ENCODE measurements around the gene PLPPR3.
"Not testable (repeated sequence)": the region's sequence is repeated elsewhere in the genome, so short reads cannot be mapped to it uniquely, and the experiment has no call there.

The PLPPR3 gene

DNA sequence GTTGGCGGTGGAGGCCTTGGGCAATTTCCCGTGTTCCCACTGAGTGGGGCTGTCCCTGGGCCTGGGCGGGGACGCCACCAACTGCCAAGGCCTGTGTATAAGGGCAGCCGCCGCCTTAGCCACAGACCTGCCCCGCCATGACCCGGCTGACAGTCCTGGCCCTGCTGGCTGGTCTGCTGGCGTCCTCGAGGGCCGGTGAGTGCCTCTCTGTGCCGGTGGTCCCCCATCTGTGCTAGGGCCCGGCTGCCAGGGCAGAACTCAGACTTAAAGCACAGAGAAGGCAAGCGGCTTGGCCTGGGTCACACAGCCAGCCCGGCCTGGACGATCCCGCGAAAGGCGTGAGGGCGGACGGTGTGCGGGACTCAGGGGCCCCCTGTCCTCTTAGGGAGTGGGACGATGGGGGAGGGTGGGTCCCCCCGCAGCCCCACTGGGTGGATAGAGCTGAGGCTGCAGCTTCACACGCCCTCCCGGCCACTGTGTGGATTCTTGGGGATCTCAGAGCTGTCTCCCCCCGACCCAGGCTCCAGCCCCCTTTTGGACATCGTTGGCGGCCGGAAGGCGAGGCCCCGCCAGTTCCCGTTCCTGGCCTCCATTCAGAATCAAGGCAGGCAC is 6.1 kb upstream of the PLPPR3 start, which contains the start of gene AZU1:
AZU1 (plus strand) TSS at position 128 of the 612 bp plus-strand sequence; CDS start at position 138, 10 bp downstream.
- no peak for DNase-seq

DNA sequence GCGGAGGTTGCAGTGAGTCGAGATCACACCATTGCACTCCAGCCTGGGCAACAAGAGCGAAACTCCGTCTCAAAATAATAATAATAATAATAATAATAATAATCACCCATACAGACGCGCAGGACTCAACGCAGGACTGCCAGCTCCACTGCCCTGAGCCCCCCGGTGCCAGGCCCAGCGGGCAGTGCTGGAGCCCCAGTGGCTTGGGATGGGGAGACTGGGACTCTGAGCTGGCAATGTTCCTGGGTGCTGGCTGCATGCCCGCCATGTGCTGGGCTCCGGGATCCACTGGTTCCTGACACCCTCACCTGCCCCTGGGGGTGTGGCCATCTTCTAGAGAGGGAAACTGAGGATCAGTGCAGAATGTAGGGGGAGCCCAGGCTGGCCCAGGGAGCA is 5.6 kb upstream of the PLPPR3 start:
- no peak for DNase-seq

GRCh38 chr19:825897-826644 is 4.3 kb upstream of the PLPPR3 start:
- DNase-seq: no peak

GRCh38 chr19:824885-825284 is 3.1 kb upstream of the PLPPR3 start:
- DNase-seq: no peak

DNA sequence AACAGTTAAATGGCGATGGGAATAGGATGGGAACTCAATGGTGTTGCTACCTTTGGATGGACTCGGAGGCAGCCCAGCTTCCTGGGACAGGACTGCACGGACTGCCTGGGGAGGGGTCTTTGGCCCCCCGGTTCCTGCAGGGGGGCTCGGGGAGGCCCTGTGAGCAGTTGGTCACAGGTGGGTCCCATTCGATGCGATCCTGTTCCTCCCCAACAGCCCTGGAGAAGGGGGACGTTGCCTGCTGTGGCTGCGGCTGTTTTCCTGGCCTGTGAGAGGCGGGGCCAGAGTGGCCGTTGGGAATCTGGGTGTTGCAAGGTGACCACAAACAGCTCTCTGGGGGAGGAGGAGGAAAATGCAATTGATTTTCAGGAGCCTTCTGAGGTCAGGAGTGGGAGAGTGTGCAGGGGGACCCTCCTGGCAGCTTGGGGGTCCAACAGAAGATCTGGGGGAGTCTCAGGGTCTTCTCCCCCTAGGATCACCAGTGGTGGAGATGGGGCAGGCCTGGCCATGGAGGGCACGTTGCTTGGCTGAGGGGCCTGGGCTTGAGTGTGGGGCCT is 1.9 kb upstream of the PLPPR3 start:
- no peak for DNase-seq

DNA sequence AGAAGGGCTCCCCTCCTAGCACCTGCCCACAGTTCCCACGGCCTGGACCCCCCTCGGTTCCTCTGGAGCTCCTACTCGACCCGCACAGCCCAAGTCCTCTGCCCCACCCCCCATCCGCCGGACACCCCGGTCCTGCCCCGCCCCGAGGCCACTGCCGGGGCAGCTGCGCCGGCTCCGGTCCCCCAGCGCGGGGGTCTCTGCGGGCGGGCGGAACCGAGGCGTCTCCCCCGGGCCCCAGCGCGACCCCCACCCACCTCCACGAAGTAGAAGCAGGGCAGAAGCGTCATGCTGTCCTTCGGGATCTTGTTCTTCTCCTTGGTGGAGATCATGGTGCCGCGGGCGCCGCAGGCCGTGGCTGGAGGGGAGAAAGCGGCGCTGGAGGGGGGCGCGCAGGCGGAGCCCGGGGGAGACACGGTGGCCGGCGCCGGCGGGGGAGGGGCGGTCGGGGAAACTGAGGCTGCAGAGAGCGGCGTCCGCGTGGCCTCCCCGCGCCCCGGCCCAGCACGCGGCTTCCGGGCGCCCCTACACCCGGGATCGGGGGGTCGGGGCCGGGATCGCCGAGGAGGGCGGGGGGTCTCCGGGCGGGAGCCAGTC is 427 bp downstream of the PLPPR3 start:
- no peak for DNase-seq

GRCh38 chr19:820212-820611 is 1.5 kb downstream of the PLPPR3 start:
- not testable (repeated sequence) for DNase-seq

DNA sequence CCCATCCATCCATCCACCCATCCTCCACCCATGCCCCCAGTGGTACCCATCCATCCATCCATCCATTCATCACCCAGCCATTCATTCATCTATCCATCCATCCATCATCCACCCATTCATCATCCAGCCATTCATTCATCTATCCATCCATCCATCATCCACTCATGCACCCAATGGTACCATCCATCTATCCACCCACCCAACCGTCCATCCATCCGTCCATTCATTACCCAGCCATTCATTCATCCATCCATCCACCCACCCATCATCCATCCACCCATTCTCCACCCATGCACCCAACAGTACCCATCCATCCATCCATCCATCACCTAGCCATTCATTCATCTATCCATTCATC is 5.3 kb downstream of the PLPPR3 start:
- no peak for DNase-seq

- DNase-seq: no peak
Observed at GRCh38 chr19:815775-816499, 5.8 kb downstream of the PLPPR3 start.

GRCh38 chr19:815079-815774 is 6.5 kb downstream of the PLPPR3 start:
- DNase-seq: no peak

GRCh38 chr19:814152-815078 is 7.3 kb downstream of the PLPPR3 start:
- DNase-seq: no peak

DNA sequence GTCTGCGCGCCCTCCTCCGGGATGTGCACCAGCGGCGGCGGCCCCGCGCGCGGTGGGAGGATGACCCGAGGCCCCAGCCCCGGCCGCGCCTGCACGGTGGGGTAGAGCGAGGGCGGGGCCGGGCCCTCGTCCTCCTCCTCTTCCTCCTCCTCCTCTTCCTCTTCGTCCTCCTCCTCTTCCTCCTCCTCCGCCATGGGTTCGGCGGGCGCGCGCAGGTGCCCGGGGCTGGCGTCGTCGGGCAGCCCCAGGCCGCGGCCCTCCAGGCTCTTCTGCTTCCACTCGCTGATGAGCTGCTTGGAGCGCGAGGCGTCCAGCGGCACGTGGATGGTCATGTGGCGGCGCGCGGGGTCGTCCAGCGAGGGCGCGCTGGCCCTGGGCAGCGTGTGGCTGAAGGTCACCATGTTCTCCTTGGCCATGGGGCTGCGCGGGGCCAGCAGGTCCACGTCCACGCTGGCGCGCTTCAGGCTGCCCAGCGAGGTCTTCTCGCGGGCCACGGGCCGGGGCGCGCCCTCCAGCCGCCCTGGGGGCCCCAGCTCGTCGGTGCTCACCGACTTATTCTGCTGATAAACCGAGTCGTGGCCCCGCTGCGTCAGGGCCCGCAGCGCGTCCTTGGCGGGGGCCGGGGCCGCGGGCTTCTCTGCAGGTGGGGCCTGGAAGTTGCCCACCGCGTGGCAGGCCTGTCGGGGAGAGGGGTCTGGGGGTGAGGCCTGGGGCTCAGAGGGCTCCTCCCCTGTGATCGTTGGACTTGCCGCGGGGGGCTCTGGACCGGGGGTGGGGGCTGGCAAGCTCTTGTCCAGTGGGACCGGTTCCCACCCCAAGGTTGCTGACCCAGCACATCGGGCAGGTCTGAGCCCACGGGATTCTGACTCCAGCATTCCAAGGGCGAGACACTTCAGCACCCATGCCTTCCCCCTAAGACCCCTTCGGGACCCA is 8.3 kb downstream of the PLPPR3 start:
- DNase-seq: no peak

DNA sequence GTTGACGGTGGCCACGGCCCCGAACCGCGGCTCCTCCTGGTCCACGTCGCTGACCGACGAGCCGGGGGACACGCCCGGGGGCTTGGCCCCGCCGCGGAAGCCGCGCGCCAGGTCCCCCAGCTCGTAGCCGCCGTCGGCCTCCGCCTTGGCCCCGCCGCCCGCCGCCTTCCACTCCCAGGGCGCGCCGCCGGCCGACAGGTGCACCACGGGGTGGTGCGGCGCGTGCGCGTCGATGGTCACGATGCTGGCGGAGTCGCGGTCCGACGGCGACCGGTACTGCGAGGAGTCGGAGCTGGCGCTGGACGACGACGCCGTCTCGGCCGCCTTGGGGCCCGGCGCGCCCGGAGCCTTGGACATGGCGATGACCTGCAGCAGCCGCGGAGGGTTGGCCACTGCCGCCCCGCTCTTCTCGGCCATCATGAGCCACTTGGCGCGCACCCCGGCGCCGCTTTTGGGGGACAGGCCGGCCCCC is 9.0 kb downstream of the PLPPR3 start:
- DNase-seq: no peak

DNA sequence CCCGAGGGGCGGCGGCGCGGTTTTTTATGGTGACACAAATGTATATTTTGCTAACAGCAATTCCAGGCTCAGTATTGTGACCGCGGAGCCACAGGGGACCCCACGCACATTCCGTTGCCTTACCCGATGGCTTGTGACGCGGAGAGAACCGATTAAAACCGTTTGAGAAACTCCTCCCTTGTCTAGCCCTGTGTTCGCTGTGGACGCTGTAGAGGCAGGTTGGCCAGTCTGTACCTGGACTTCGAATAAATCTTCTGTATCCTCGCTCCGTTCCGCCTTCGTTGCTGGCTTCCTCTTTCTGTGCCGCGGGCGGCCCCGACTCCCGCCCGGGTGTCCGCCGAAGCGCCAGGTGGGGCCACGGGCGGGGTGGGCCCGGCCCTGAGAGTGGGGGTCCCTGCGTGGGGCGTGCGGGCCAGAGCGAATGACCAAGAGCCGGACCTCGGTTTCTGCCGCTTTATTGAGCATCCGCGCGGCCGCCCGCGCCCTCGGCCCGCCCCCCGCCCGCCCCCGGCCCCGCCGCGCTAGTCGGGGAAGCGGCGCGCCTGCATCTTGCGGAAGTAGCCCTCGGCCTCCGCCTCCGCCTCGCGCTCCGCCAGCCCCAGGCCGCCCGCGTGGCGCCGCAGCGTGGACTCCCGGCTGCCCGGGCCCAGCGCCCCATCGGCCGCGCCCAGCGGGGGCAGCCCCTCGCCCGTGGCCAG is 9.6 kb downstream of the PLPPR3 start:
- DNase-seq: no peak

- no peak for DNase-seq
Observed at GRCh38 chr19:811506-812048, 10.2 kb downstream of the PLPPR3 start.

DNA sequence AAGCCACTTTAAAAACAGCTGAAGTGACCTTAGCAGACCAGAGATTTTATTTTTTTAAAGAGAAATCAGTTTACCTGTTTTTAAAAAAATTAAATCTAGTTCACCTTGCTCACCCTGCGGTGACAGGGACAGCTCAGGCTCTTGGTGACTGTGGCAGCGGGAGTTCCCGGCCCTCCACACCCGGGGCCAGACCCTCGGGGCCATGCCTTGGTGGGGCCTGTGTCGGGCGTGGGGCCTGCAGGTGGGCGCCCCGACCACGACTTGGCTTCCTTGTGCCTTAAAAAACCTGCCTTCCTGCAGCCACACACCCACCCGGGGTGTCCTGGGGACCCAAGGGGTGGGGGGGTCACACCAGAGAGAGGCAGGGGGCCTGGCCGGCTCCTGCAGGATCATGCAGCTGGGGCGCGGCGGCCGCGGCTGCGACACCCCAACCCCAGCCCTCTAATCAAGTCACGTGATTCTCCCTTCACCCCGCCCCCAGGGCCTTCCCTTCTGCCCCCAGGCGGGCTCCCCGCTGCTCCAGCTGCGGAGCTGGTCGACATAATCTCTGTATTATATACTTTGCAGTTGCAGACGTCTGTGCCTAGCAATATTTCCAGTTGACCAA is 10.8 kb downstream of the PLPPR3 start:
- DNase-seq: no peak

DNA sequence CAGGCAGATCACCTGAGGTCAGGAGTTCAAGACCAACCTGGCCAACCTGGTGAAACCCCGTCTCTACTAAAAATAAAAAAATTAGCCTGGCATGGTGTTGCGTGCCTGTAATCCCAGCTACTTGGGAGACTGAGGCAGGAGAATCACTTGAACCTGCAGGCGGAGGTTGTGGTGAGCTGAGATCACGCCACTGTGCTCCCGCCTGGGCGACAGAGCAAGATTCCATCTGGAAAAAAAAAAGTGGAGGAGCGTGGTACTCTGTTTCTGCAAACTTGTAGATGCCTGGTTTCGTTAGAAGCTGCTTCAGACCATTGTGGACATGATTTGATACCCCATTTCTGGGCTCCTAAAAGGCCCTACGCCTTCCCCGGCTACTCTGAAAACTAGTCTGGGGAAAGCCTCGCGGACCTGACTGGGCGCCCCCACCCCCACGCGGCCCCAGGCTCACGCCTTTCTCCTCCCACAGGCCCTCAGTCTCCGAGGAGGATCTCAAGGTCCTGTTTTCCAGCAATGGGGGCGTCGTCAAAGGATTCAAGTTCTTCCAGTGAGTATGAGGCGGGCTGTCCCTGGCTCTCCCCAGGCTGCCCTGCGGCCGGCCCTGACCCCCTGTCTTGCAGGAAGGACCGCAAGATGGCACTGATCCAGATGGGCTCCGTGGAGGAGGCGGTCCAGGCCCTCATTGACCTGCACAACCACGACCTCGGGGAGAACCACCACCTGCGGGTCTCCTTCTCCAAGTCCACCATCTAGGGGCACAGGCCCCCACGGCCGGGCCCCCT is 11.5 kb downstream of the PLPPR3 start:
- DNase-seq: no peak

DNA sequence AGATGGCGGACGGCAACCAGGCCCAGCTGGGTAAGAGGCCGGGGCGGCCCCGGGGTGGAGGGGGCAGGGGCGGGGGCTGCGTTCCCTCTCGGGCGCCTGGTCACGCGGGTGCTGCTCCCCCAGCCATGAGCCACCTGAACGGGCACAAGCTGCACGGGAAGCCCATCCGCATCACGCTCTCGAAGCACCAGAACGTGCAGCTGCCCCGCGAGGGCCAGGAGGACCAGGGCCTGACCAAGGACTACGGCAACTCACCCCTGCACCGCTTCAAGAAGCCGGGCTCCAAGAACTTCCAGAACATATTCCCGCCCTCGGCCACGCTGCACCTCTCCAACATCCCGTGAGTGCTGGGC is 13.4 kb downstream of the PLPPR3 start:
- DNase-seq: no peak
